ENCODE measurements around the gene NDUFS2. TPM values are rescaled to one million over a fixed set of nuclear protein-coding genes. Genes with fewer than 3 reads are reported as not detected.

The NDUFS2 gene
- polyA plus RNA-seq (2011; rRNA removed), result 150 and 155 TPM in 2 replicates
- polyA minus RNA-seq (2011; rRNA and poly(A)+ RNA removed), result 191 and 223 TPM in 2 replicates

DNA sequence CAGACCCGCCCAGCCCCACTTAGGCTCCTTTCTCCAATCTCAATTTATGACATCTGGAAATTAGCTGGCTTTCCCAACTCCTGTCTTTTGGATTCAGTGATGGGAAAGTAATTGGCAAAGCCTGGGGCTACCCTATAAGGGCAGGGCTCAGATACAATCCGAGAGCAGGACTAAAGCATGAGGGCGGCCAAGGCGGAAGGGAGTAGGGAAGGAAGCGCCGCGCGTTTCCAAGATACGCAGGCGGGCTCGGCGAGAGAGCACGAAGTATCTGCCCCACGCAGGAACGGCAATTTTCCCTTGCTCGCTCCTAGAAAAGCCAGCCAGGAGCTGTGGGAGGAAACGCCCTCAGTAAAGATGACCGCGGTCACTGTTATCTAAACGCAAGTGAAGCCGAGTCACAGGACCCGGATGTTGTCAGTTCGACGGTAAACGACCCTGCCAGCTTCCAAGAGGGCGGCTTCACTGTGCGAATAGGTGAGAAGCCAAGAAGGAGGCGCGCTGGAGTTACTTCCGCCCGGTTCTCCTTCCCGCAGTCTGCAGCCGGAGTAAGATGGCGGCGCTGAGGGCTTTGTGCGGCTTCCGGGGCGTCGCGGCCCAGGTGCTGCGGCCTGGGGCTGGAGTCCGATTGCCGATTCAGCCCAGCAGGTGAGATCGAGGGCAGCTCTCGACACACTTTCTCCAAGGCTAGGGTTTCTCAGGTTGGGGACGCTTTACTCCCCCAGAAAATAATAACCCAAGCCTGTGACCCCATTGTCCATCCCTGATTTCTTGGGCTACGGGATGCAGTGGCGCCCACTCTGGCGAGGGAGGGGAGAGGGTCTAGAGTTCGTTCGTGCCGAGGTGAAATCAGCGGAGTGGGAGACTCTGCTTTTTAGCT, at the start of gene NDUFS2:
NDUFS2 (plus strand) TSS at position 532 of the 877 bp plus-strand sequence; CDS start at position 551, 19 bp downstream.
- ChIA-PET POLR2A (interaction anchor here (0.5 to 1.9 kb wide), 15 partner anchors 10 to 324 kb away, joined by 3 to 12 read pairs (median 3); partner anchors contain the start of genes SDHC, TOMM40L and UFC1), CTCF (interaction anchor here (0.5 to 7.0 kb wide), 11 partner anchors 8 to 784 kb away, joined by 3 to 87 read pairs (median 5); partner anchors contain the start of gene TOMM40L)
- TF ChIP-seq, protein P1, sequence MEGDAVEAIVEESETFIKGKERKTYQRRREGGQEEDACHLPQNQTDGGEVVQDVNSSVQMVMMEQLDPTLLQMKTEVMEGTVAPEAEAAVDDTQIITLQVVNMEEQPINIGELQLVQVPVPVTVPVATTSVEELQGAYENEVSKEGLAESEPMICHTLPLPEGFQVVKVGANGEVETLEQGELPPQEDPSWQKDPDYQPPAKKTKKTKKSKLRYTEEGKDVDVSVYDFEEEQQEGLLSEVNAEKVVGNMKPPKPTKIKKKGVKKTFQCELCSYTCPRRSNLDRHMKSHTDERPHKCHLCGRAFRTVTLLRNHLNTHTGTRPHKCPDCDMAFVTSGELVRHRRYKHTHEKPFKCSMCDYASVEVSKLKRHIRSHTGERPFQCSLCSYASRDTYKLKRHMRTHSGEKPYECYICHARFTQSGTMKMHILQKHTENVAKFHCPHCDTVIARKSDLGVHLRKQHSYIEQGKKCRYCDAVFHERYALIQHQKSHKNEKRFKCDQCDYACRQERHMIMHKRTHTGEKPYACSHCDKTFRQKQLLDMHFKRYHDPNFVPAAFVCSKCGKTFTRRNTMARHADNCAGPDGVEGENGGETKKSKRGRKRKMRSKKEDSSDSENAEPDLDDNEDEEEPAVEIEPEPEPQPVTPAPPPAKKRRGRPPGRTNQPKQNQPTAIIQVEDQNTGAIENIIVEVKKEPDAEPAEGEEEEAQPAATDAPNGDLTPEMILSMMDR (IDR thresholded peaks at IDR 0.05; ENCODE audit: low read depth, low read length), result peak; percentile 23
- H3K9me3 ChIP-seq (ENCODE audit: control insufficient read depth, insufficient read depth, low read length), result no peaks in the 10 kb centered on the region
- H3K27me3 ChIP-seq (ENCODE audit: control insufficient read depth, insufficient read depth, low read length), result no peaks in the 10 kb centered on the region
- peak within 1 kb of the TSS; percentile 96 for H3K4me3 ChIP-seq (ENCODE audit: low read depth, low read length)
- DNase-seq (ENCODE audit: low read depth, low spot score), result peak; percentile 98
- peak within 1 kb of the TSS; percentile 99 for H3K27ac ChIP-seq (ENCODE audit: low read depth, low read length)

DNA sequence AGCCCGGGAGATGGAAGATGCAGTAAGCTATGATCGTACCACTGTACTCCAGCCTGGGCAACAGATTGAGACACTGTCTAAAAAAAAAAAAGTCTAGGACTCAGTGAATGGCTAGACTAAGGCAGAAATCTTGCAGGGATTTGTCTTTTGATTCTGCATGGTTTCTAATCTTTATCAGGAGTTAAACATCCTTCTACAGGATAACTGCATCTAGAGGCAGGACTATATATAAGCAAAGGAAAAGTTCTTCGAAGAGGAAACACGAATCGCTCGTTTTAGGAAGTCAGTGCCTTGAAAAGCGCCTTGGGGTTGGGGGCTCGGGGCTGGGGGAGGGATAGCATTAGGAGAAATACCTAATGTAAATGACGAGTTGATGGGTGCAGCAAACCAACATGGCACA, 49.0 kb upstream of the NDUFS2 start:
- TF ChIP-seq, protein P1 (IDR thresholded peaks at IDR 0.05; ENCODE audit: low read depth, low read length), result no peak
- CTCF ChIA-PET, result interaction anchor here (0.6 to 3.7 kb wide), 5 partner anchors 13 to 126 kb away, joined by 3 to 24 read pairs (median 5); partner anchors contain the start of genes PPOX and TOMM40L
- DNase-seq (ENCODE audit: low read depth, low spot score), result no peak
- POLR2A ChIA-PET, result interaction anchor here (0.6 to 1.7 kb wide), 7 partner anchors 13 to 93 kb away, joined by 3 to 7 read pairs (median 5); partner anchors contain the start of genes NDUFS2, NIT1, PFDN2 and PPOX
- Histone ChIP-seq H3K27ac (ENCODE audit: low read depth, low read length) (no peak overlapping the region), H3K4me3 (ENCODE audit: low read depth, low read length) (peak overlapping the region; percentile 96), H3K9me3 (ENCODE audit: control insufficient read depth, insufficient read depth, low read length) (no peaks in the 10 kb centered on the region), H3K27me3 (ENCODE audit: control insufficient read depth, insufficient read depth, low read length) (no peaks in the 10 kb centered on the region)

DNA sequence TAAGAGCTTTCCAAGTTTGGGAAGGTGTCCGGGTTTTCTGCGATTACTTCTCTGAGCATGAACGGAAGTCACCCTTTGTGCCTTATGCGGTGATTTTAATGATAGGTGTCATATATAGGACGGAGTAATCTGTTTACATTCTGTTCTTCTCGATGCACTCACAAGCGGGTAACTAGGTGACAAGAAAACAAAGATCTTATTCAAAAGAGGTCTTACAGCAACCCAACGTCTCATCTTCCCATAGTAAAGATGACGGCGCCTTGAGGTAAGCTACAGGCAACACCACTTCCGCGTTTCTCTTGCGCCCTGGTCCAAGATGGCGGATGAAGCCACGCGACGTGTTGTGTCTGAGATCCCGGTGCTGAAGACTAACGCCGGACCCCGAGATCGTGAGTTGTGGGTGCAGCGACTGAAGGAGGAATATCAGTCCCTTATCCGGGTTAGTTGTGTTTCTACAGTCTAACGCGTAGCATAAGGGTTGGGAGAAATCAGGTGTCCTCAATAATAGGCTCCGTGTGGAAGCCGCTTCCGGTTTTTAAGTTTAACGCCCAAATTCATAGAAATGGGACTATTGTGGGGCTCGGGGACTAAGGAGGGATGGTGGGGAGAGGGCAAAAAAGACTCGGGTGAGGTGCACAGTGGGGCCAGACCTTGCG, 48.4 kb upstream of the NDUFS2 start, which contains the start of gene UFC1:
UFC1 (plus strand) TSS at position 297 of the 656 bp plus-strand sequence; CDS start at position 317, 20 bp downstream.
- ChIA-PET POLR2A (interaction anchor here (0.6 to 1.7 kb wide), 7 partner anchors 12 to 94 kb away, joined by 3 to 7 read pairs (median 5); partner anchors contain the start of genes NDUFS2, NIT1, PFDN2 and PPOX), CTCF (interaction anchor here (0.6 to 3.7 kb wide), 5 partner anchors 10 to 127 kb away, joined by 3 to 24 read pairs (median 5); partner anchors contain the start of genes PPOX and TOMM40L)
- H3K27me3 ChIP-seq (ENCODE audit: control insufficient read depth, insufficient read depth, low read length), result no peaks in the 10 kb centered on the region
- peak within 1 kb of the TSS; percentile 99 for H3K27ac ChIP-seq (ENCODE audit: low read depth, low read length)
- H3K4me3 ChIP-seq (ENCODE audit: low read depth, low read length), result peak within 1 kb of the TSS; percentile 96
- no peaks in the 10 kb centered on the region for H3K9me3 ChIP-seq (ENCODE audit: control insufficient read depth, insufficient read depth, low read length)
- TF ChIP-seq, protein P1 (IDR thresholded peaks at IDR 0.05; ENCODE audit: low read depth, low read length), result no peak
- peak; percentile 75 for DNase-seq (ENCODE audit: low read depth, low spot score)

DNA sequence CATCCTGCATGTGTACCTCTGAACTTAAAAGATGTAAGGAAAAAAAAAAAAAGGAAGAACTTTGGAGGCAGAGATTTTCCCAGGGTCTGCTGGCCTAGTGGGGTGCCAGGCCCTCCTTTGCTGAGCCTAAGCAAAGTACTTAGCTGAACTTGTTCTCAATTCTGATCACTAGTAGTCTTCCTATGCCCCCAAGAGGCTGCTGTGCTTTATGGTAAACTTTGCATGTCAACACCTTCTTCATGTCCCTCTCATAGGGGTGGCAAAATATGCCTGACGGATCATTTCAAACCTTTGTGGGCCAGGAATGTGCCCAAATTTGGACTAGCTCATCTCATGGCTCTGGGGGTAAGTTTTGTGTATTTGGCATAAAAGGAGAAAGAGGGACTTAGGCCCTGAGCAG, 44.3 kb upstream of the NDUFS2 start:
- no peak overlapping the region for H3K27ac ChIP-seq (ENCODE audit: low read depth, low read length)
- DNase-seq (ENCODE audit: low read depth, low spot score), result no peak
- H3K4me3 ChIP-seq (ENCODE audit: low read depth, low read length), result no peak overlapping the region
- H3K27me3 ChIP-seq (ENCODE audit: control insufficient read depth, insufficient read depth, low read length), result no peaks in the 10 kb centered on the region
- POLR2A ChIA-PET, result interaction anchor here (0.6 to 0.7 kb wide), 2 partner anchors 223 to 232 kb away, joined by 3 to 9 read pairs; no protein-coding TSS in a partner anchor
- H3K9me3 ChIP-seq (ENCODE audit: control insufficient read depth, insufficient read depth, low read length), result no peaks in the 10 kb centered on the region; the same call in 1 of the 2 replicates
- TF ChIP-seq, protein P1 (IDR thresholded peaks at IDR 0.05; ENCODE audit: low read depth, low read length), result no peak
- CTCF ChIA-PET, result interaction anchor here (0.8 to 2.4 kb wide), 3 partner anchors 8 to 161 kb away, joined by 3 to 8 read pairs (median 5); partner anchors contain the start of gene PPOX

Data from AG04450 (cell line).